T-helper 9 cell (primary cell): ENCODE data around the gene CDADC1.
"Not testable (repeated sequence)": the region's sequence is repeated elsewhere in the genome, so short reads cannot be mapped to it uniquely, and the experiment has no call there.

Experiments
- DNase-seq: peaks from one replicate; pipeline ENCODE4 v3.0.0-alpha.2; 2020

The CDADC1 gene

DNA sequence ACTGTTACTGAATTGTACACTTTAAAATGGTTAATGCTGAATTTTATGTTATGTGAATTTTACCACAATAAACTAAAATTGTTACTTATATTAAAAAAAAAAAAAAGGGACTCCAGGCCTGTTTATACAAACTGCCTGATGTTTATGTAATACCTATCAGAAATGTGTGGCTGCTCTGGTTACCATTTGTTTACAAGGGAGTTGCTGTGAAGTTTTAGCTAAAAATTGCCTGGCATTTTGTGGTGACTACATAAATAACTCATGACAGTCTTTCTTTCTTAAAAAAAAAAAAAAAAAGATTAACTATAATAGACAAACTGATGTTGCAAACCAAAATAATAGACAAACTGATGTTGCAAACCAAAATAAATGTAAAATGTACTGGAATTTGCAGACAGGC, 71.8 kb downstream of the CDADC1 start:
- no peak for DNase-seq

DNA sequence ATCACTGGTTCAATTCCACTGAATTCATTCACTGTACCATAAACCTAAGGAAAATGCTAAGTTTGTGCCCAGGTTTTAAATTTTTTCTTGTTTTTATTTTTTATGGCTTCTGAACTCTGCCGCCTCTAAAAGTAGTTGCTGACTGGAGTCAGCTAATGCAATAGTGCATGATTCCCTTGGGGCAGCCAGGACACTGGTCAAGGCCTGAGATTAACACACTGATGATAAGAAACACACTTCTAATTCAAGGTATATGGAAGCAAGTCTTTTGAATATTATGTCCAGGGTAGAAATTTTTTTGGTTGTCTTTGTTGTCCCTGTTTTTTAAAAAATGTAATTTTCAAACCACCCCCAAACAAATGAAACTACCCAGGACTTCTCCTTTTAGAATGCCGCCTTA, 72.2 kb downstream of the CDADC1 start:
- no peak for DNase-seq

DNA sequence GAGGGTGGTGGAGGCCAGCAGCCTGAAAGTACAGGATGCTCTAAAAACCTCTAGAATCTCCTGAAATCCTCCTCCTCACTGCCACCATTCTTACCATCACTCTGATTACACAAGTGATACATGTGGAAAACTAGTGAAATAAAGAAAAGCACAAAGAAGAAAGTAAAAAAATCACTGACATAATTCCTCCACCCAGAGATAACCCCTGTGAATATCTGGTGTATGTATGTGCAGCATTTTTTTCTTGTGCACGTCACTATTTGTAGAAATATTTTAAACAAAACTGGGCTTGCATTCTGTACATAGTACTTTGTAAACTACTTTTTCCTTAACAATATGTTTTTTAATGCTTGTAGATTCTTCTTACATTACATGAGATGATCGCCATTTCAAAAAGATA, 73.2 kb downstream of the CDADC1 start:
- no peak for DNase-seq

DNA sequence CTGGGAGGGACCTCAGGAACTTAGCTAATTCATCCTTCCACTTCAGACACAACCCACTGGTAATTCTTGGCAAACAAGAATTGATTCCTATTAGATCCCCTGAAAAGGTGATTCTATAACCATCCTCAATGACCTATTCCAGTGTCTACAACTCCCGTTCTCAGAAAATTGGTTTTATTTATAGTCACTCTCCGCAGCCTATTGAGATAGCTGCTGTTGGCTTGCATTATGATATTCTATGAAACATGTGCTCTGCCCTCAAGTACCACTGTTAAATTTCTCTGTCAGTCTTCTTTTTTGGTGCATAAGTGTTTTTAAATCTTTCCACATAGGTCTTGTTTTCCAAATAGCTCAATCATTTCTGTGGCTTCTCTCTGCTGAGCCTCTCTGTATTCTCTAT, 75.0 kb downstream of the CDADC1 start:
- no peak for DNase-seq

DNA sequence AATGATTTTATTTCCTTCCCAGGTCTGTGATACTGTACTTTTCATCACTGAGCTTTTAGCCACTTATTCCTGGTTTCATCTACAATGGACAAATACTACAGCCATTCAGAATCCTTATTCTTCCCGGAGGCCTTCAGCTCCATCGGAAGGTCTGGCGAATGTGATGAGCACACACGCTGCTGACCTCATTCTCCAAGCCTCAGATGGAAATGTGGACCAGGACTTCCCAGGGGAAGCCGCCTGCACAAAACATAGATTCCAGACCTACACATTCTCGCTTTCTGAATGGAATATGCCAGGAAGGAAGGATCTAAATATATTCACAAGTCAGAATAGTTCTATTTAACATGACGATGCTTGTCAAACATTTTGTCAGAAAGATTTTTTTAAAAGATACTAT, 75.6 kb downstream of the CDADC1 start:
- no peak for DNase-seq

DNA sequence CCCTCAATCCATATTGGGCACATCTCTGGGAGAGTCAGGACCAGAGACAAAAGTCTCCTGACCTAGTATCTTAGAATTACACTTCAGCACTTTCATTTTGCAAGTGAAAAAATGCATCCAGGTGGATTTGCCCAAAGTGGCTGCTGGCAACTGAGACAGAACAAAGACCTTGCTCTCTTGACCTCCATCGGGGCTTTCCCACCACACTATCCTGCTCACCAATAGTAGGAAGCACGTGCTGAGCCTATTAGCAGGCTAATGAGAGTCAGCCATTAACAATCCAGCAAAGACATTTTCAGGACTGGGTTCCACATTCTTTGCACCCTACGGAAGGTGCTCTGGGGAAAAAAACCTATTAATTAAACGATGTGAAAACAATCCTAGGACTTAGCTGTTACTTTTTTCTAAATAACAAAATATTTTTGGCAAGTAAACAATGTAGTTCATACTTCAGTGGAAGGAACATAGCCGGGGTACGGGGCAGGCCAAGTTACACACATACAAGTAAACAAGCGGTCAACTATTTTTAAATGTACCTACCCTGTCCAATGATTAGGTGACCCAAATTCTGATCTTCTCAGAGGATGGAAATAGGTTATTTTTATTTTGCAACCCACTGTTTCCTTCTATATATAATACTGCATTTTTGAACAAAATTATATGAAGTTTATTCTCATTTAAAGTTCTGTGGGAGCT, 78.6 kb downstream of the CDADC1 start:
- DNase-seq, result no peak

DNA sequence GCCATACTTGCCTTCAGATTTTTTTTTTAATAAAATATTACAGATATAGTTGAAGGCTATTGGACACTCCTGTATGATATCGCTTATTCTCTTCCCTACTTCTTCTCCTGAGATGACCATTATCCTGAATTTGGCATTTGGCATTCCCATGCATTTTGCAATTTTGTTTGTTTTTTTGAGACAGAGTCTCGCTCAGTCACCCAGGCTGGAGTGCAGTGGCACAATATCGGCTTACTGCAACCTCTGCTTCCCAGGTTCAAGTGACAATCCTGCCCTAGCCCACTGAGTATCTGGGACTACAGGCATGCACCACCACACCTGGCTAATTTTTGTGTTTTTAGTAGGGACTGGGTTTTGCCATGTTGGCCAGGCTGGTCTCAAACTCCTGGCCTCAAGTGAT, 79.4 kb downstream of the CDADC1 start:
- not testable (repeated sequence) for DNase-seq

DNA sequence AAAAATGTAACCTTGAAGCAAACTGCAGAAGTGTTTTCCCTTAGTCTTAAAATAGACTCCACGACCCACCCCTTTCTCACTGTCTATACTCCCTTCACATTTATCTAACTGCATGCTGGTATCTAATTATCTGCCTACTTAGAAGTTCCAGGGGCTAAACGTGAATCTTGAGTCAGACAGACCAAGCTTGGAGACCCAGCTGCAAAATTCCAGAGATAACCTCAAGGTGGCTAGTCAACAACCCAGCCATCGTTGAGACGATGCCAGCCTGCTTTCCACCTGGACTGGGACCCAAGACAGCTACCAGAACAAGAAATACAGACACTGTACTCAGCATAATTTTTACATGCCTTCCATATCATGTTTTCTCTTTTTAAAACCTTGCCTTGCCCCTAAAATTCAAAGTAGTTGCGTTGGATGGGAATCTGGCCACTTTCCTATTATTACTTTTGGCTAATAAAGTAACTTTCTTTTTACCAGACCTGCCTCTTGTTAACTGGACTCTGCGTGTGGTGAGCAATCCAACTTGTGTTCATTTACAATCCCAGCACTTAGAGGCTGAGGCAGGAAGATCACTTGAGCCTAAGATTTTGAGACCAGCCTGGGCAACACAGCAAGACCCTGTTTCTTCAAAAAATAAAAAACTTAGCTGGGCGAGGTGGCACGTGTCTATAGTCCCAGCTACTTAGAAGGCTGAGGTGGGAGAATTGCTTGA, 82.3 kb downstream of the CDADC1 start:
- DNase-seq, result no peak

DNA sequence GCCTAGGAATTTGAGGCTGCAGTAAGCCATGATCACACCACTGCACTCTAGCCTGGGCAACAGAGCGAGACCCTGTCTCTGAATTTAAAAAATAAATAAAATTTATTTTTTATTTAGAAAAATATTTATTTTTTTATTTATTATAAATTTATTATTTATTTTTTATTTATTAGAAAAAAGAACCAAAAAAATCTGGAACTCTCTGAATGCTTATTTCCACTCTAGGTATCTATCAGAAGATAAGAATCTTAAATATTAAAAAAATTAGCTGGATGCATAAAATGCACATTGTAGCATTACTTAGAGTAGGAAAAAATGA, 82.8 kb downstream of the CDADC1 start:
- DNase-seq, result no peak

DNA sequence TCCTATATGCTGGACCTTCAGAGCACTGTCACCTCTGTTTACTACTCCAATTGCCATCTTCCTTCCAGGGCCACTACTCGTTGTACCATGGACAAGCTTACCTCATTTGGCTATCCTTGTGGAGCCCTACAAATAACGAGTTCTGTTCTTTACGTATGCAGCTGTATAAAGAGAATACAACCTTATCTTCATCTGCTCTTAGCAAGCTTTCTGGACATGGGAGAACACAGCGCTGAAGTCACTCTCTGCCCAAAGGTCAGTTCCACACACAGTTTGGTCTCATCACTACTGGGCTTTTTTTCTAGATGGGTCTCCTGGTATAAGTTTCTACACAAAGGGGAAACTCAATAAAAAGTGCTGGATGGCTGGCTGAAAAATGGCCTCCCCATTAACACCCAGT, 88.9 kb downstream of the CDADC1 start:
- DNase-seq, result no peak

DNA sequence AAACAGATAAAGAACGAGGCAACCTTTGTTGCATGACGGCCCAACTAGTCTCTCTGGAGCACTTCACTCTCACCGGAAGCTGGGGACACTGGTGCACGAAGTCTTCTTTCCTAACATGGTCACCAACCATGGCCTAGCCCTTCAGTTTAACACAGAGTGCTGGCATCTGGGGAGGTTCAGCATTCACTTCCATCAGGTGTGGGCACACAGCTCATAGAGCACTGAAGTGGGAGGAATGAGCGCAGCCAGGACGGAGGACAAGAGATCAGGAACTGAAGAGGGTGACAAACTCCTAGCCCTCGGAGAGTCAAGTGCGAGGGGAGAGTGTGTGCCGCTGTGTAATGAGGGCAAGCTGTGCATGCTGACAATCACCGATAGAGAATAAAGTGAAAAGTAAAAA, 92.4 kb downstream of the CDADC1 start:
- no peak for DNase-seq

DNA sequence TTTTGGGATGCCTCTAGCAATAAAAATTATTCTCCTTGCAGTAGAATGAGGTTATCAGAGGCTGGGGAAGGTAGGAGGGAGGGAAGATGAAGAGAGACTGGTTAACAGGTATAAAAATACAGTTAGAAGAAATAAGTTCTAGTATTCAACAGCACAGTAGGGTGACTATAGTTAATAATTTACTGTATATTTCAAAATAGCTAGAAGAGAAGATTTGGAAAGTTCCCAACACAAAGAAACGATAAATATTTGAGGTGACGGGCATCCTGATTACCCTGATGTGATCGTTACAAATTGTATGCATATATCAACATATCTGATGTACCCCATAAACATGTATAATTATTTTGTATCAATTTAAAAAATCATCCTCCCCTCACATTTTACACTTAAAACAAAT, 93.8 kb downstream of the CDADC1 start:
- no peak for DNase-seq

DNA sequence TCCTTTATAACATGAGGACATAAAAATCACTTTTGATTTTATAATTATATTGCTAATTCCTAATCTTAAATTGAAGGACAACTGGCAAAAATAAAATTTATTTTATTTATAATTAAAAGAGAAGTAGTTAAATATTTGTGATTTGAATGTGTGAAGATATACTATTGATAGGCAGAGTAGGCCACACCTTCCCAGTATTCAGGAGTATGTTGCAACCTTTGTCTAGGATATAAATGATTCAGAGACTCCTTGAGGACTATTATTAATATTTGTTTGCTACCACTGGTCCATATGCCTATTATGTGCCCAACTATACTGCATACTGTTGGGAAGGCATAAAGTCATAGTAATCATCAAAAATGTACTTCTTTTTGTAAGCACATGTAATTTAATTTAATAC, 94.2 kb downstream of the CDADC1 start:
- DNase-seq, result no peak

DNA sequence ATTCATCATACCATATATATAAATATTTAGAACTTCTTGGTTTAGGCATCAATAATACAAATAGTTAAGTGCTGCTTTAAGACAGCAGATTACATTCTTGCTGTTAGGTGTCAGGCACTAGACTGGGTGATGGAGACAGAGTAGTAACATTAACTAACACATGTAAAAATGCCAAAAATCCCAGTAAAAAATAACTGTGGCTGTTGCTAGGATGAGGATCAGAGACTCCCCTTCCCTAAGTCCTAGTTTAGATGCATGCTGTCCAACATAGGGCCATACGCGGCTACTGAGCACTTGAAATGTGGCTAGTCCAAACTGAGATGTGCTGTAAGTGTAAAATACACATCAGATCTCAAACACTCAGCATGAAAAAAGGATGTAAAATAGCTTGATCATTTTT, 94.7 kb downstream of the CDADC1 start:
- DNase-seq, result no peak
